HEK293T (cell line): ENCODE results near the gene MIEF2.
A peak's percentile ranks its signal among the peaks of the same experiment; 100 is the strongest.

Experiments used
- CTCF ChIA-PET: fragments of 350-600 bp; formaldehyde crosslinking; extraction: SDS; loops from one replicate; lab custom pipeline; 2021; ENCODE audit warnings: antibody characterized with exemption, inconsistent platforms; lab: Yijun Ruan, JAX
- POLR2A ChIA-PET: fragments of 350-600 bp; formaldehyde crosslinking; extraction: SDS; loops from one replicate; lab custom pipeline; 2020; ENCODE audit warnings: antibody characterized with exemption, inconsistent platforms; lab: Yijun Ruan, JAX
- DNase-seq: peaks from one replicate; pipeline ENCODE4 v3.0.0; 2012; ENCODE audit warnings: mixed read lengths; ENCODE audit errors: extremely low spot score
- ARNT ChIP-seq: fragments of 450-650 bp; IDR thresholded peaks from 2 replicates; pipeline ENCODE4 v1.6.1; 2017; ENCODE audit warnings: mild to moderate bottlenecking
- BHLHE40 ChIP-seq: fragments of 450-650 bp; IDR thresholded peaks from 2 replicates; pipeline ENCODE4 v1.6.1; 2016; ENCODE audit warnings: mild to moderate bottlenecking, moderate library complexity, borderline replicate concordance
- CTBP1 ChIP-seq: fragments of 450-650 bp; IDR thresholded peaks from 2 replicates; pipeline ENCODE4 v1.6.1; 2016; ENCODE audit warnings: borderline replicate concordance
- ELF4 ChIP-seq: fragments of 450-650 bp; IDR thresholded peaks from 2 replicates; pipeline ENCODE4 v1.6.1; 2017; ENCODE audit warnings: antibody characterized with exemption
- FOXA1 ChIP-seq: fragments of 450-650 bp; IDR thresholded peaks from 2 replicates; pipeline ENCODE4 v1.6.1; 2016; ENCODE audit warnings: mild to moderate bottlenecking
- FOXK2 ChIP-seq: fragments of 450-650 bp; IDR thresholded peaks from 2 replicates; pipeline ENCODE4 v1.6.1; 2016; ENCODE audit warnings: mild to moderate bottlenecking
- FOXM1 ChIP-seq: fragments of 450-650 bp; IDR thresholded peaks from 2 replicates; pipeline ENCODE4 v1.6.1; 2017; ENCODE audit warnings: mild to moderate bottlenecking, borderline replicate concordance
- HDGF ChIP-seq: fragments of 450-650 bp; IDR thresholded peaks from 2 replicates; pipeline ENCODE4 v1.6.1; 2017; ENCODE audit warnings: antibody characterized with exemption, borderline replicate concordance
- L3MBTL2 ChIP-seq: fragments of 450-650 bp; conservative IDR thresholded peaks from 2 replicates; pipeline ENCODE4 v1.6.1; 2016; ENCODE audit warnings: mild to moderate bottlenecking
- LEF1 ChIP-seq: fragments of 450-650 bp; IDR thresholded peaks from 2 replicates; pipeline ENCODE4 v1.6.1; 2017; ENCODE audit warnings: mild to moderate bottlenecking, borderline replicate concordance
- NFRKB ChIP-seq: fragments of 450-650 bp; IDR thresholded peaks from 2 replicates; pipeline ENCODE4 v1.6.1; 2016; ENCODE audit warnings: mild to moderate bottlenecking, moderate library complexity
- SP1 ChIP-seq: fragments of 450-650 bp; IDR thresholded peaks from 2 replicates; pipeline ENCODE4 v1.6.1; 2017
- SUZ12 ChIP-seq: fragments of 450-650 bp; IDR thresholded peaks from 2 replicates; pipeline ENCODE4 v1.6.1; 2016; ENCODE audit warnings: mild to moderate bottlenecking
- TARDBP ChIP-seq: fragments of 450-650 bp; IDR thresholded peaks from 2 replicates; pipeline ENCODE4 v1.6.1; 2016
- ZNF384 ChIP-seq: fragments of 450-650 bp; IDR thresholded peaks from 2 replicates; pipeline ENCODE4 v1.6.1; 2016
- TF ChIP-seq, protein P1 (sequence below): fragments of 450-650 bp; IDR thresholded peaks from 2 replicates; pipeline ENCODE4 v1.6.1; 2016

MIEF2 gene

DNA sequence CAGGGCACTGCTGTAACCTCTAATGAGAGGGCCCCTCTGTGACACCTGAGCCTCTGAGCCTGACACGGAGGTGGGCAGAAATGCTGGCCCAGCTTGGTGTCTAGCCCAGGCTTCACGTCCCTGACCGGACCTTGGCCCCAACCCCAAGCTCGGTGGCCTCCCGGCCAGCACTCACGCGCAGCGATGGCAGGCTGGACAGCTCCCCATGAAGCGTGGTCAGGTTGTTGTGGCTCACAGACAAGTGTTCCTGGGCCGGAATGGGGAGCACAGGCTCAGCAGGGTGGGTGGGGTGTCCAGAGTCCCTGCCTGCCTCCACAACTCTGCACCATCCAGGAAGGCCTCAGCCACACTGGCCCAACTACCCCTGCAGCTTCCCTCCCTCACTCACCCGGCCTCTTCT is 4.1 kb upstream of the MIEF2 start:
- TF ChIP-seq SUZ12: no peak
- no peak for TF ChIP-seq L3MBTL2
- TF ChIP-seq SP1: no peak
- TF ChIP-seq HDGF: no peak
- TF ChIP-seq BHLHE40: no peak
- no peak for DNase-seq
- POLR2A ChIA-PET: interaction anchor here (0.7 to 1.2 kb wide), 2 partner anchors 25 to 32 kb away, joined by 3 read pairs; no protein-coding TSS in a partner anchor
- CTCF ChIA-PET: no interaction called here

DNA sequence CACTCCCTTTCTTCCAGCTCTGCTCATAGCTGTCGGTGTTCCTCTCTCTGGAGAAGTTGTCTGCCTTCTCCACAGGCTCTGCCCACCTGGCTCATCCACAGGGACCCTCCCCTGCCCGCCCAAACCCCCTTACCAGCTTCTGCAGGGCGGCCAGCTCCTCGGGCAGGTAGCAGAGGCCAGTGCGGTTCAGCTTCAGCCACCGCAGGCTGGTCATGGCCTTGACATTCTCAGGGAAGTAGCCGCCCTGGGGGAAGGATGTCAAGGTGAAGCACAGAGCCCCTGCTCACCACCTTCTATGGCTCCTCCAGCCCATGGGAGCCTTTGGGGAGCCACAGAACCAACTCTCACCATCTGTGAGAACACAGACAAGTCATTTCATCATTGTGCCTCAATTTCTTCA is 3.7 kb upstream of the MIEF2 start:
- no peak for TF ChIP-seq FOXK2
- TF ChIP-seq ZNF384: no peak
- no peak for TF ChIP-seq LEF1
- TF ChIP-seq FOXM1: no peak
- TF ChIP-seq ELF4: no peak
- no peak for TF ChIP-seq ARNT
- no peak for TF ChIP-seq L3MBTL2
- POLR2A ChIA-PET: interaction anchor here (1.2 kb wide), 1 partner anchor 32 kb away, joined by 3 read pairs; no protein-coding TSS in a partner anchor
- CTCF ChIA-PET: no interaction called here

DNA sequence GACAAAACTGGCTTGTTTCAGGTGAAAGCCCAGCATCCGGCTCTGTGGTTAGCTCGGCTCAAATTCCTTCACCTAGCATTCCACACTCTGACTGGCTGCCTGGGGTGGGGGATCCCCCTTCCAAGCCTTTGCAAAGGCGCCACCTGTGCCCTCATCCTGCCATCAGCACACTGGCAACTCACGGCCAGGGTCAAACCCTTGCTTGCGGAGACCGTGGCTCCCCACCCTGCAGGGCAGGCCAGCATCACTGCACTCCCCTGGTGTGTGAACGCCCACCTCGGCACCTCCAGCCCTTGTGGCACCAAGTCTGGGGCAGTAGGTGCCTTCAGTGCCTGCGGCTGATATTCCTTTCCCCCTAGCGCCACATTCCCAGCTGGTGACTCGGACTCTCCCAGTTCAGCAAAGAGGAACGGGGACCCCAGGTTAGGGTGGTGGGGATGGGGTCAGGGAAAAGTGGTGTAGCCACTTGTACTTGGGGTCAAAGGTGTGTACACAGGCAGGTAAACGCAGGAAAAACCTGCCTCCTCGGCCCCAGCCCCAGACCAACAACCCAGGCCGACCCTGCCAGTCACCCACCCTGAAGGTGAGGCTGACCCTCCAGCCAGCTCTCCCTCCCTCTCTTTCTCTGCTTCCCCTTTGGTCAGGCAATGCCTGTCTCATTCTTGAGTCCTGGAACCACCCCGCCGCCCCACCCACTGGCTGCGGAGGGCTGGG is 3.0 kb upstream of the MIEF2 start:
- DNase-seq: peak; percentile 45
- CTCF ChIA-PET: no interaction called here
- POLR2A ChIA-PET: interaction anchor here (1.2 kb wide), 1 partner anchor 33 kb away, joined by 3 read pairs; no protein-coding TSS in a partner anchor
- no peak for TF ChIP-seq ARNT
- no peak for TF ChIP-seq BHLHE40
- no peak for TF ChIP-seq FOXA1
- TF ChIP-seq CTBP1: no peak
- no peak for TF ChIP-seq FOXK2
- no peak for TF ChIP-seq NFRKB
- TF ChIP-seq, protein P1, sequence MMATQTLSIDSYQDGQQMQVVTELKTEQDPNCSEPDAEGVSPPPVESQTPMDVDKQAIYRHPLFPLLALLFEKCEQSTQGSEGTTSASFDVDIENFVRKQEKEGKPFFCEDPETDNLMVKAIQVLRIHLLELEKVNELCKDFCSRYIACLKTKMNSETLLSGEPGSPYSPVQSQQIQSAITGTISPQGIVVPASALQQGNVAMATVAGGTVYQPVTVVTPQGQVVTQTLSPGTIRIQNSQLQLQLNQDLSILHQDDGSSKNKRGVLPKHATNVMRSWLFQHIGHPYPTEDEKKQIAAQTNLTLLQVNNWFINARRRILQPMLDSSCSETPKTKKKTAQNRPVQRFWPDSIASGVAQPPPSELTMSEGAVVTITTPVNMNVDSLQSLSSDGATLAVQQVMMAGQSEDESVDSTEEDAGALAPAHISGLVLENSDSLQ: no peak
- TF ChIP-seq ELF4: no peak
- TF ChIP-seq SP1: no peak
- TF ChIP-seq HDGF: no peak
- TF ChIP-seq TARDBP: no peak
- TF ChIP-seq ZNF384: no peak
- no peak for TF ChIP-seq L3MBTL2
- TF ChIP-seq FOXM1: no peak
- TF ChIP-seq SUZ12: no peak
- TF ChIP-seq LEF1: no peak

More for the DNA sequence above, 3.7 kb upstream of the MIEF2 start:
- DNase-seq: no peak

DNA sequence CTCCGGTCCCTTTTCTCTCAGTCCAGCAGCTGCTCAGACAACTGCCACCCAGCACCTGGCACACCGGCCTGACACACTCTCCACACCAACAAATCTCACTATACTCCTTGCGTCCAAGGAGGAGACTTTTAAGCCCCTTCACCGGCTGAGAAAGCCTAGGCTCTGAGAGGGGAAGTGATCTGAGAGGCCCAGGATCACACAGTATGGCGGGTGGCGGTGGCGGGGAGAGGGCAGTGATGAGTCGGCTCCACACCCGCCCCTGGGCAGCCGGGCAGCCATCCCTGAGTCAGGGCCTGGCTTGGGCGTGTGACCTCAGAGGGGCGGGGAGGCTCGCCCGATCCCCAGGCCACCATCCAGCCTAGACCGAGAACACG is 2.5 kb upstream of the MIEF2 start:
- TF ChIP-seq L3MBTL2 (no peak), HDGF (peak; percentile 82; the same call in 1 of the 2 replicates), FOXA1 (no peak), TARDBP (no peak)
- POLR2A ChIA-PET: no interaction called here
- DNase-seq: peak; percentile 51
- CTCF ChIA-PET: no interaction called here

DNA sequence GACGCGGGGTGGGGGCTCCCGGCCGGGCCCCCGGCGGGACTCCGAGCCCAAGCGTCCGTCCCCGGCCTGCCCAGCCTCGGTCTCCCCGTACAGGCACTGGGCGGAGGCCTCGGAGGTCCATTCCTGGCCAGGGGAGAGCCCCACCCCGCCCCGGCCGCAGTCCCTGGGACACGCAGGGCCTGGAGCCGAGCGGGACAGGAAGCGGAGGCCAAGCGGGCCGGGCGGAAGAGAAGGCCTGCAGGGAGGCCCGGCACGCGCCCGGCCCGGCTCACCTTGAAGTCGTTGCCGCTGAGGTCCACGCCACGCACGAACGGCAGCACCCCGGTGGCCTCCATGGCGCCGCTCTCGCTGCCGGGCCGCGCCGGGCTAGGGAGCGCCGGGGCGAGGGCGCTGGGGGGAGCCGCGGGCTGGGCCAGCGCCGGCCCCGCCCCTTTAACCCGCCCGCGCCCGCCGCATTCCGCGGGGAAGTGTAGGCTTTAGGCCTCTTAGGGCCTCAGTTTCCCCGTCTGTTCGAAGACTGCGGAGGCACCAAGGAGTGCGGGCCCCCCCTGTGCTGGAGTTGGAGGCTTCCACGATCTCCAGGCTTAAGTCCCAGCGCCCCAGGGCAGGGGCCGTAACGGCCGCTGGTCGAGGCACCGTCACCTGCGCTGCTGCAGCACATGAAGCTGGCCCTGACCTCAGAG is 2.0 kb upstream of the MIEF2 start, which contains the start of gene FLII:
FLII (minus strand) TSS at position 383 of the 683 bp plus-strand sequence; CDS start at position 335, 48 bp downstream.
- CTCF ChIA-PET: interaction anchor here (0.6 kb wide), 1 partner anchor 65 kb away, joined by 4 read pairs; no protein-coding TSS in a partner anchor
- TF ChIP-seq NFRKB (no peak), L3MBTL2 (peak; percentile 65; the same call in 1 of the 2 replicates), LEF1 (peak; percentile 67; the same call in 1 of the 2 replicates), FOXM1 (peak; percentile 66; the same call in 1 of the 2 replicates), SP1 (no peak), HDGF (peak; percentile 3; the same call in 1 of the 2 replicates)
- POLR2A ChIA-PET: interaction anchor here (1.0 to 1.5 kb wide), 4 partner anchors 12 to 104 kb away, joined by 3 to 5 read pairs (median 4); partner anchors contain the start of gene SHMT1
- peak; percentile 58 for DNase-seq

DNA sequence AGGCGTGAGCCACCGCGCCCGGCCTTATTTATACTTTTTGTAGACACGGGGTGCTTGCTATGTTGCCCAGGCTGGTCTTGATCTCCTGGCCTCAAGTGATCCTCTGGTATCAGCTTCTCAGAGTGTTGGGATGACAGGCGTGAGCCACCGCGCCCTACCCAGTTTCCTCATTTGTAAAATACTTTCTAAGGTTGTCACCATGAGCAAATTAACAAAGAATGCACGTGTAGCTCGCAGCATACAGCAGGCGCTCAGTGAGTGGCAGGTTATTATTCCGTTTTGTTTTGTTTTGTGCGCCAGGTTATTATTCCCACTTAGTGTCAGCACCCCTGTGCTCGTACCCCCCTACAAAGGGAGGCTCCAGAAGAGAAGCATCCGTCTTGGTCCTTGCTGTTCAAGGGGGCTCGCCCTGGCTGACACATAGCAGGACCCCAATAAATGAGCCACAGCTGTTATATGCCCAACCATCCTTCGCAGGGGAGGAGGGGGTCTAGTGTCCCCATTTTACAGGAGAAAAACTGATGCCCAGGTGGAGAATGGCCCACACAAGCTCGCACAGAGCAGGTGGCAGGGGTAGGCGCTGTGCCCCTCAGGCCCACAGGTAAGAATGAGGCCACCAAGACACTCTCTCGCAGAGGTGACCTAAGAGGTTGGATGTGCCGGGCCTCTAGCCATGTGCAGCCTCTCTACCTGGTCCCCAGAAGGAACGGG is 686 bp upstream of the MIEF2 start:
- ChIA-PET POLR2A (interaction anchor here (0.9 to 1.5 kb wide), 4 partner anchors 14 to 103 kb away, joined by 3 to 5 read pairs (median 3); partner anchors contain the start of gene SHMT1), CTCF (no interaction called here)
- TF ChIP-seq TARDBP (no peak), FOXM1 (no peak)
- no peak for DNase-seq

DNA sequence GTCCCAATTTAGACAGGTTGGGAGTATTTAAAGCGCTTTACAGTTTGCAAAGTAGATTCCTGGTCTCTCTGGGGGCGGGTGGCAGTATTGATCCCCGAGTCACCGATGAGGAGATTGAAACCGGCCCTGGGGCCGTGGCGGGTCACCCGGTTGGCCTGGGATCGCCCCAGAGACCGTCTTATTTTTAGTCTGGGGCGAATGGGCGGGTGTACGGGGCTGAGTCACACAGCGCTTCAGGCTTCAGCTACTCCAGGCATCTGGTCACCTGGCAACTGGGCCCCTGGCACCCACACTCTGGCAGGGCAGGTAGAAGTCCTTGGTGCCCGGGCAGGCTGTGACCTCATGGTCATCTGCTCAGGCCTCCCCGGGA is 669 bp downstream of the MIEF2 start:
- ChIA-PET POLR2A (interaction anchor here (0.6 to 1.5 kb wide), 5 partner anchors 13 to 54 kb away, joined by 3 to 4 read pairs (median 3); partner anchors contain the start of genes SMCR8 and TOP3A), CTCF (no interaction called here)
- TF ChIP-seq TARDBP (no peak), BHLHE40 (no peak), CTBP1 (no peak), NFRKB (no peak), ZNF384 (no peak), LEF1 (no peak), HDGF (no peak), FOXK2 (no peak), ELF4 (no peak), SP1 (no peak), FOXM1 (no peak)
- TF ChIP-seq, protein P1: no peak
- peak; percentile 27 for DNase-seq
